ENCODE data around the gene ABCD1. TPM values are rescaled to one million over a fixed set of nuclear protein-coding genes. Genes with fewer than 3 reads are reported as not detected.
"Not testable (repeated sequence)": the region's sequence is repeated elsewhere in the genome, so short reads cannot be mapped to it uniquely, and the experiment has no call there.

The ABCD1 gene
- total RNA-seq, 2 donors from 2014 or later: 9.7 to 97.8 TPM

- peak overlapping the region; percentile 45 to 85 for H3K27ac ChIP-seq
- no peaks in the 10 kb centered on the region for H3K4me1 ChIP-seq (replicated peaks)
- H3K36me3 ChIP-seq: no peaks in the 10 kb centered on the region
- peak overlapping the region; percentile 33 to 42 for H3K4me3 ChIP-seq
- H3K9me3 ChIP-seq: no peaks in the 10 kb centered on the region
- intact Hi-C loops (cut with DNase I): no loop called here
- DNase-seq (ENCODE audit: low spot score): no peak
- H3K27me3 ChIP-seq (replicated peaks; ENCODE audit: insufficient read depth): no peaks in the 10 kb centered on the region
- TF ChIP-seq, protein P1, sequence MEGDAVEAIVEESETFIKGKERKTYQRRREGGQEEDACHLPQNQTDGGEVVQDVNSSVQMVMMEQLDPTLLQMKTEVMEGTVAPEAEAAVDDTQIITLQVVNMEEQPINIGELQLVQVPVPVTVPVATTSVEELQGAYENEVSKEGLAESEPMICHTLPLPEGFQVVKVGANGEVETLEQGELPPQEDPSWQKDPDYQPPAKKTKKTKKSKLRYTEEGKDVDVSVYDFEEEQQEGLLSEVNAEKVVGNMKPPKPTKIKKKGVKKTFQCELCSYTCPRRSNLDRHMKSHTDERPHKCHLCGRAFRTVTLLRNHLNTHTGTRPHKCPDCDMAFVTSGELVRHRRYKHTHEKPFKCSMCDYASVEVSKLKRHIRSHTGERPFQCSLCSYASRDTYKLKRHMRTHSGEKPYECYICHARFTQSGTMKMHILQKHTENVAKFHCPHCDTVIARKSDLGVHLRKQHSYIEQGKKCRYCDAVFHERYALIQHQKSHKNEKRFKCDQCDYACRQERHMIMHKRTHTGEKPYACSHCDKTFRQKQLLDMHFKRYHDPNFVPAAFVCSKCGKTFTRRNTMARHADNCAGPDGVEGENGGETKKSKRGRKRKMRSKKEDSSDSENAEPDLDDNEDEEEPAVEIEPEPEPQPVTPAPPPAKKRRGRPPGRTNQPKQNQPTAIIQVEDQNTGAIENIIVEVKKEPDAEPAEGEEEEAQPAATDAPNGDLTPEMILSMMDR (IDR thresholded peaks at IDR 0.05): no peak
- TF ChIP-seq POLR2A (IDR thresholded peaks at IDR 0.05) (no peak), POLR2AphosphoS5 (IDR thresholded peaks at IDR 0.05) (no peak)
- no CpG with 5 or more reads among the region's 57 CpGs for WGBS
Measured at GRCh38 chrX:153688506-153688905, 36.1 kb upstream of the ABCD1 start.

DNA sequence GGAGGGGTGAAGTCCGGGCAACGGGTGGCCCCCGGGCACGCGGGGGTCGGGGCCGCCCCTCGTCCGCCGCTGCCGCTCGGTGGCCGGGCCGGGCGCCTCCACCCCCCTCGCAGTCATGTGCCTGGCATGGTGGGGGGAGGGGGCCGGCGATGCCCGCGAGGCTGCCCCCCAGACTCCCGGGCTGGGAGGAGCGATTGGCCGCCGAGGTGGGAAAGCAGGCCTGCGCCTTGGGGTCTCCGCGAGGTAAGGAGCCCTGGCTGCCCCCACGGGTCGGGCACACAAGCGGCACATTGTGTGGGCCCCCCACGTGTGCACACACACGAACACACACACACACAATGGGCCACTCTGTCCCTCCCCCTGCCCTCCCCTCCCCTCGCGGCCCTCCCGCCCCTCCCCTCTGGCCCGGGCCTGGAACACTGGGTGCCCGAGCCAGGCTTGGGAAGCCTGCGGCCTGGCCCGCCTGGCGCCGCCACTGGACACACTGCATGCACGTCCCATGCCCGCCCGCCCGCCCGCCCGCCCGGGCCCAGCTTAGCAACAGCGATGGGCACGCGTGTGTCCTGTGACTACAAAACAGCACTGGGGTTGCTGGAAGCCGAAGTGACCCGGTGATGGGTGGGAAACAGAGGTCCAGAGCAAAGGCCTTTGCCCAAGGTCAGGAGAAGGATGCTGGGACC lies 35.6 kb upstream of the ABCD1 start:
- Histone ChIP-seq H3K9me3 (no peaks in the 10 kb centered on the region), H3K4me1 (replicated peaks) (no peaks in the 10 kb centered on the region), H3K36me3 (no peaks in the 10 kb centered on the region), H3K27ac (peak overlapping the region; percentile 45 to 85), H3K27me3 (replicated peaks; ENCODE audit: insufficient read depth) (no peaks in the 10 kb centered on the region), H3K4me3 (peak overlapping the region; percentile 33 to 42)
- intact Hi-C loops (cut with DNase I): no loop called here
- DNase-seq (ENCODE audit: low spot score): peak; percentile 43
- WGBS: 0% methylated on average over 7 of the region's 53 CpGs
- TF ChIP-seq POLR2AphosphoS5 (IDR thresholded peaks at IDR 0.05): no peak

DNA sequence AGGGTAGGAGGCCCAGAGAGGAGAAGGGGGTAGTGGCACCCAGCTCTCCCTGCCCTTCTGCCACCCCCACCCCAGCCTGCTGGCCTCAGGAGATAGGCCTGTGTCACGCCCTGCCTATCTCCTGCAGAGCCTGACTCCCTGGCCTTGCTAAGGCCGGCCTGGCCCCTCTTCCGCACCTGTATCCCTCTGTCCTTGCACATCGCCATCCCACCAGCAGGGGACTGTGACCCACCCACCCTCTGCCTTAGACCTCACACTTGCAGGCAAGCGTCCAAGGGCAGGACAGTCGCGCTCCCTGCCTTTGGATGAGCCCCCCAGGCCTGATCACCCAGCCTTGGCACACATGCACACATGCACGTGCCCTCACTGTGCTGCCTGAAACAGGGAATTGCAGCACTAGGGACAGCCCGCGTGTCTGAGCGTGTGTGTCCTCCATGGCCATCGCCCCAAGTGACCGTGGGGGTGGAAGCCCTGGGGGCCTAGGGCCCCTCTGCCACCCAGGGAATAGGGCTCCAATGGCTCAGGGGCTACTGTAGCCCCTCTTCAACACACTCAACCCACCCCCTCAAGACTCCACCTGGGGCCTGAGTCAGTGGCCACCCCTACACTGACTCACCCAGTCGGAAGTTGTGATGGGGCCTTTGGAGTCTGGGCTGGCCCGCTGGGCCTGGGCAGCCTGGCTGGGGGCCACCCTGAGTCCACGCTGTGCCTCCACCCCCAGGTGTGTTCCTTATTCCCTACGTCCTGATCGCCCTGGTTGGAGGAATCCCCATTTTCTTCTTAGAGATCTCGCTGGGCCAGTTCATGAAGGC lies 34.8 kb upstream of the ABCD1 start:
- Histone ChIP-seq H3K36me3 (no peaks in the 10 kb centered on the region), H3K4me3 (peak overlapping the region in 1 of 2 donors; percentile 42), H3K27me3 (replicated peaks; ENCODE audit: insufficient read depth) (no peaks in the 10 kb centered on the region), H3K4me1 (replicated peaks) (no peaks in the 10 kb centered on the region), H3K9me3 (no peaks in the 10 kb centered on the region), H3K27ac (peak overlapping the region; percentile 22 to 85)
- intact Hi-C loops (cut with DNase I): no loop called here
- 88% methylated on average over 5 of the region's 19 CpGs for WGBS
- TF ChIP-seq POLR2A (IDR thresholded peaks at IDR 0.05): no peak
- TF ChIP-seq POLR2AphosphoS5 (IDR thresholded peaks at IDR 0.05): no peak
- TF ChIP-seq, protein P1 (IDR thresholded peaks at IDR 0.05): no peak
- no peak for DNase-seq (ENCODE audit: low spot score)

GRCh38 chrX:153690466-153690865 lies 34.2 kb upstream of the ABCD1 start:
- Histone ChIP-seq H3K4me3 (no peak overlapping the region), H3K27ac (no peak overlapping the region), H3K36me3 (no peaks in the 10 kb centered on the region), H3K9me3 (no peaks in the 10 kb centered on the region), H3K4me1 (replicated peaks) (no peaks in the 10 kb centered on the region), H3K27me3 (replicated peaks; ENCODE audit: insufficient read depth) (no peaks in the 10 kb centered on the region)
- WGBS: 68% methylated on average over 8 of the region's 14 CpGs
- intact Hi-C loops (cut with DNase I): no loop called here
- TF ChIP-seq POLR2AphosphoS5 (IDR thresholded peaks at IDR 0.05): no peak
- no peak for TF ChIP-seq POLR2A (IDR thresholded peaks at IDR 0.05)
- TF ChIP-seq, protein P1 (IDR thresholded peaks at IDR 0.05): no peak
- no peak for DNase-seq (ENCODE audit: low spot score)

DNA sequence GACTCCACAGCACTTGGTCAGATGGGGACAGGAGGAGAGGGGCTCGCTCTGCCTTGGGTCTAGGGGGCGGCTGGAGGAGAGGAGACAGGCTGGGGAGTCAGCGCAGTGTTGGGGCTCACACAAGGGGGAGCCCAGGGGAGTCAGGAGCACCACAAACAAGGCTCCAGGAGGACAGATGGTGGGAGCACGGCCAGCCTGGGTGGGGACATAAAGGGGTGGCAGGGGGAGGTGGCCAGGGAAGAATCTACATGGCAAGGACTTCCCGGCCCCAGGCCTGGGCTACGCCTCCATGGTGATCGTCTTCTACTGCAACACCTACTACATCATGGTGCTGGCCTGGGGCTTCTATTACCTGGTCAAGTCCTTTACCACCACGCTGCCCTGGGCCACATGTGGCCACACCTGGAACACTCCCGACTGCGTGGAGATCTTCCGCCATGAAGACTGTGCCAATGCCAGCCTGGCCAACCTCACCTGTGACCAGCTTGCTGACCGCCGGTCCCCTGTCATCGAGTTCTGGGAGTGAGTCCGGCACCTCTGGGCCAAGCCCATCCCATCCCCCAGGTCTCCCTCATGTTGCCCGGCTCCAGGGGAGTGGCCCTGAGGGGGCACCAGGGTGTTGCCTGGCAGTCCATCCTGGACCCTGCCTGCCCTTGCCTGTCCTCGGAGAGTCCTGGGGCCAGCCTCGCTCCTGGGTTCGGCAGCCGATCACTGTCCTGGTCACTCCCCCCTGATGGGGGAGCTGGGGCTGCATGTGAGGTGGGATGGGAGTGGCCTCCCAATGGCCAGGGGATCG lies 33.4 kb upstream of the ABCD1 start:
- H3K4me1 ChIP-seq (replicated peaks); intact Hi-C loops (cut with DNase I); H3K9me3 ChIP-seq; DNase-seq (ENCODE audit: low spot score); H3K27ac ChIP-seq; H3K27me3 ChIP-seq (replicated peaks; ENCODE audit: insufficient read depth); H3K4me3 ChIP-seq; H3K36me3 ChIP-seq: not testable (repeated sequence)
- WGBS: 82% methylated on average over 11 of the region's 21 CpGs
